H4 (cell line): Measurements from ENCODE around the gene ADAMTS1. TPM values are rescaled to one million over a fixed set of nuclear protein-coding genes. Genes with fewer than 3 reads are reported as not detected.

Source experiments
- total RNA-seq: library from RNA; depleted of rRNA; stranded (reverse); fragments of >200 nt; shearing (Covaris generic); gene quantifications from 2 replicates; pipeline ENCODE4 v1.2.3, GENCODE V29; 2014; rRNA removed

Gene ADAMTS1
- total RNA-seq, 1 experiment from 2014 or later: 13.8 TPM

Other genes starting within 250 kb of the ADAMTS1 start
- gene ADAMTS5, start 121.7 kb upstream of the ADAMTS1 start, total RNA-seq: 0.06 and 0.50 TPM in 2 replicates